Testis (tissue), 2 donors: Measurements from ENCODE around the gene IGFBPL1.

Experiments used
- CTCF ChIP-seq, 3 experiments: fragments of 450-650 bp in 2 of 3; fragments of 200-600 bp in 1 of 3; sonication (generic) in 1 of 3; IDR thresholded peaks; one replicate each; pipeline ENCODE4 v1.5.1; 2016 to 2019; ENCODE audit warnings: antibody characterized with exemption in 3 of 3, mild to moderate bottlenecking in 2 of 3, moderate library complexity in 1 of 3
- POLR2A ChIP-seq: fragments of 450-650 bp; IDR thresholded peaks from one replicate; pipeline ENCODE4 v1.6.1; 2017; ENCODE audit warnings: antibody characterized with exemption, mild to moderate bottlenecking, moderate library complexity

GRCh38 chr9:38386319-38386895 is 37.8 kb downstream of the IGFBPL1 start:
- TF ChIP-seq CTCF (IDR thresholded peaks at IDR 0.05) (no peak), POLR2A (no peak)
